HG02981 (cell line): Measurements from ENCODE around the gene KLHL3.
A peak's percentile ranks its signal among the peaks of the same experiment; 100 is the strongest.

Experiments used
- ATAC-seq: cut with Tn5 transposase; IDR thresholded peaks from one replicate; pipeline ENCODE4 v1.9.1; 2021; ENCODE audit warnings: mild to moderate bottlenecking, moderate library complexity; ENCODE audit not compliant: unreplicated experiment

The KLHL3 gene

DNA sequence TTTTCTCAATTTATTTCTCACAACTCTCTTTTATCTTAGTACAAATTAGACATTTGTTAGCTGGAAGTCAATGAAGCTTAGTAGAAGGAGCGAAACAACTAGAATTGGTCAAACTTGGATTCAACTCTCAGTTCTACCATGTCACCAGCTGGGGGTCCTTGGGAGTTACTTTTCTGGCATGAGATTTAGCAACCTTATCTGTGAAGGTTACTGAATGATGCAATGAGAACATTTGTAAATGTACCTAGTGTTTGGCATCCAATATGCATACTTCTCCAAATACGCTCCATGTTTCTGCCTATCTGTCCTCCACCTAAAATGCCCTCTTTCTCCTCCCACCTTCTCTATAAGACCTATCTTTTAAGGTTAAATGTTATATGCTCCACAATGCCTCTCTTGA lies 12.0 kb upstream of the KLHL3 start:
- no peak for ATAC-seq

DNA sequence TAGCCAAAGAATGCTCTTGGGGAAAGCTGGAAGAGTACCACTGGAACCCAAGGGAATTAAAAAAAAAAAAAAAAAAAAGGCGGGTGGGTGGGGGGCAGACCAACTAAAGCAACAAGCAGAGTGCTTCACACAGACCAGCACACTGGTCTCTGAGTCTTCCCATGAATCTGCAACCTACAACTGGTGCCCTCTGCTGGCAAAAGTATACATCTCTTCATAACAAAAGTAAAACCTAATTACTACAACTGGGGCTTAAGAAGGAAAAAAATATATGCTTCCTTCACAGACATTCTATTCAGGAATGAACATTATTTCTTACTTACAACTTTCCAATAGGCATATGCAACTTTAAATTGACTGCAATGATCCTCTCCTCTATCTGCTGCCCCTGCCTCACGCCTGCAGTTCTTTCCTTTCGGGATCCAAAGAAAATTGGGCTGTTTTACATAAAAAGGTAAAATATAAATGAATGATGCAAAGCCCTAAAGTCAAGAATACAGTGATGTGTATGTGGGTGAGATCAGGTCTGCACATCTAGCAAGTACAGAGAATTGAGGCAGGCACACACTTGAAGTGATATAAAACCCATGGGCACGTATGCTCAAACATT lies 7.2 kb upstream of the KLHL3 start:
- ATAC-seq: peak; percentile 64

DNA sequence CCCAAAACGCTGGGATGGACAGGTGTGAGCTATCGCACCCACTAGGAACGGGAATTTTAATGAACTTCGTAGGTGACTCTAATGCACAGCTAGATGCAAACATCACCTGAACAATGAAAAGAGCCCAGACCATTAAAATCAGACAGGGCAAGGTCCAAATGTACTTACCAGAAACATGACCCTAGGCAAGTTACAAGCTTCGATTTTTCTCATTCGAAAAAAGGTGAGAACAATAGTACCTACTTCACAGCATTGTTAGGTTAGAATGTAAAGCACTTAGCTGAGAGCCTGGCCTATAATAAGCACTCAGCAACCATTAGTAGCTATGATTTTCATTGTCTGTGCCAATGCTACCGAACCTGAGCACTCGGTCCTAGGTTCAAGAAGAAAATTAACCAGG lies 5.8 kb upstream of the KLHL3 start:
- no peak for ATAC-seq

DNA sequence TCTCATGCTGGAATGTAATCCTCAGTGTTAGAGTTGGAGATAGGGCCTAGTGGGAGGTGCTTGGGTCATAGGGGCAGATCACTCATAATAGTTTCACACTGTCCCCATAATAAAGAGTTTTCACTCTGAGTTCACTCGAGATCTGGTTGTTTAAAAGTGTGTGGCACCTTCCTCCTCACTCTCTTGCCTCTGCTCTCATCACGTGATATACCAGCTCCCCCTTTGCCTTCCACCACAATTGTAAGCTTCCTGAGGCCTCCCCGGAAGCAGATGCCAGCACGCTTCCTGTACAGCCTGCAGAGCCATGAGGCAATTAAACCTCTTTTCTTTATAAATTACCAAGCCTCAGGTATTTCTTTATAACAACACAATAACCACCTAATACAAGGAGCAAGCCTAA lies 3.8 kb upstream of the KLHL3 start:
- no peak for ATAC-seq

DNA sequence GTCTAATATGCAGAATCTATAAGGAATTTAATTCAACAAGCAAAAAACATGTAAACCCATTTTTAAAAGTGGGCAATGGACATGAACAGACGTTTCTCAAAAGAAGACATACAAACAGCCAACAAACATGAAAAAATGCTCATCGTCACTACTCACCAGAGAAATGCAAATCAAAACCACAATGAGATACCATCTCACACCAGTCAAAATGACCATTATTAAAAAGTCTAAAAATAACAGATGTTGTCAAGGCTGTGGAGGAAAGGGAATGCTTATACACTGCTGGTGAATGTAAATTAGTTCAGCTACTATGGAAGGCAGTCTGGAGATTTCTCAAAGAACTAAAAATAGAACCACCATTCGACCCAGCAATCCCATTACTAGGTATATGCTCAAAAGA lies 3.1 kb upstream of the KLHL3 start:
- no peak for ATAC-seq

DNA sequence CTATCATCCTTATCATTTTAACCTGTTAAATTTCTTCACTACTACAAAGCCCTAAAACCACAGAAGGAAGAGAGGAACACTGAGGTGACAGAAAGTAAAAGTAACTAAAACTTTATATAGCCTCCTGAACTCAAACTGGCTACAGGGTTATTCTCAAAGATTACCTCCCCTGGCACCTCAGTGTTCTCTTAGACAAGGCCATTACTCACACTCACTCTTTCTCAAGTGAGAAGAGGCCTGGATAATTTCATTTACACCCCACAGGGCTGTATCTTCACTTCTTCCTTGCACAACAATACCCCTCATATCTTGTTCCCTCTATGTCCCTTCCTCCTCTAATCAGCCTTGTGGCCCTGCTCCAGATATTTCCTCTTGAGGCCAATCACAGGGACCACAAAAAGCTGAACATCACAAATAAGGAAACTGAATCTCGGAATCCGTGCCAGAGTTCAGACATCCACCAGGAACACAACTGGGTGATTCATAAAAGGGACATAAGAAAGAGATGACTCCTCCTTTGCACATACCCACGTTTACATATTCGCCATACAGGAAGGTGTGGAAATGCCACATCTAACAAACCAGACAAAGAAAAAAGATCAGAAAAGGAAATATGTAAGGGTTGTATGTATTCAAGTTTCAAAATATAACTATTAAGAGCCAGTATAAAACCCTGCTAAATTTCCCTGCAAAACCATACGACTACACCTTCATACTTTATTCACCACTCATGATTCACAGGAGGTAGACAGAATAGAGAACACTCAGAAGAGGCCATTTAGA lies 1.7 kb upstream of the KLHL3 start:
- ATAC-seq: no peak

DNA sequence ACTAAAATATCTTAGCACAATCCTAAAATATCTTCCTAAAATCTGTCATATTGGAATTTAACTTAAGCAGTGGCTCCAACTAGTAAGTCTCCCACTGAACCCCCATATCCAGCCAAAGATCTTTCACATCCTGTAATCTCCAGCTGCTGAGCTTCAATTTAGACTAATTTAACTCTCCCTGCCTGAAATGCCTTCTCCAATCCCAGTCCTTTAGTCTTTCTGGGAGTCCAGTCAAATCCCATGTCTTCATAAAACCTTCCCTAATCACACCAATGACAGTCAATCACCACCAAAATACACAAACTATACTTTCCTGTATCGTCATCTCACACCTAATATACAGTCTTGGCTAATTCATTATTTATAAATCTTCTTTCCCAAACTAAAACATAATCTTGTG lies 607 bp upstream of the KLHL3 start:
- no peak for ATAC-seq

DNA sequence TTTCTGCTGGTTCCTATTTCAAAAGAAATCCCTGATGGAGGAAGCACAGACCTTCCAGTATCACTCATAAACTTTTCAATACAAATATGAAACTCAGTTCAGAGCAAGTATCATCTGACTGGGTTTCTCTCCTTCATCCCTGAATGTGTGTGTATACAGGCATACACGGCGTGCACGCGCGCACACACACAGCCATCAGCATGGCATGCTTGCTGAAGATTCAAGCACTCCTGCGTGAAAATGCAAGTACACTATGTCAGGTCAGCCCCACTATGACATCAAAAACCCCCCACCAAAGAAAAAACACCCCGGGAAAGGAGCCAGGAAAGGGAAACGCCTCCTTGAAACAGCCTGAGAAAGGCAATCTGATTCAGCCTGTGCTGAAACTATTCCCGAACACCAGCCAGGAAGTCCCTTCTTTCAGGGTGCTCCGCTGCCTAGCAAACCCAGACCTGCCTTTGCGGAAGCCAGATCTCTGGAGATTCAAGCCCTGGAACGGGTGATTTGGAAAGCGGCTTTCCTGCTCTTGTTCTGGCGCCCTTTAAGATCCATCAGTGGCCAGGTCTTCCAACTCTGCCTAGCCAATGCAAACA lies 831 bp downstream of the KLHL3 start:
- ATAC-seq: peak; percentile 23

DNA sequence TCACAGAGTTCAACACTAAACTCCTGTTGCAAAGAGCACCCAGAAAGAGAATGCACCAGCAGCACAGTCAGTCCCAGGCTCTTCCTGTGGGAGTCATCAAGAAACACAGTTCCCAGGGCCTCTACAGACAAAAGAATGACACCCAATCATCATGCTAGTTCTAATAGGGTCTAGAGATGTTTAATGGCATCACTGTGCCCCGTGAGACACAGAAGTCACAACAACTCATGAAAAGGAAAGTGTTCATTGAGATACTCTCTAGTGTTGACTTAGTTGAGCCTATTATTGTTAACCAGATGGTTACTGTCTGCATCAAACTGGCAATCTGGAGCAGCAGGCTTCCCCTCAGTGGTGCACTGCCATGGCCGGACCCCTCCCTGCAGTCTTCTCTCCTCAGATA lies 1.6 kb downstream of the KLHL3 start:
- no peak for ATAC-seq

DNA sequence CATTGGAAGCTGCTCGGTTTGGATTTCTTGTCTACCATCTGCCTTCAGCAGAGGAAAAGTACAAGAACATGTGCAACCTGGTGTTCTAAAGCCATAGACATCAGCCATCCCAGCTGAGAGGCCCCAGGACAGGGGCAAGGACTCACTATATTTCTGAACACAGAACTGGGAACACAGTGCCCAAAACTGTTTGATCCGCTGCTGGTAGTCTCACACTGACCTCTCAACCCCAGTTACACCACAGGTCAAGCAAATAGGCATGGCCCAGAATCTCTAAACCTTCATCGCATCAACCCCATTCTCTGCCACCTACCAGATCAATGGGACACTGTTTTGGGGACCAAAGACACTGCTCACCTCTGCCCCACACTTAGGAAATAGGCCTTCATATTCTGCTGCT lies 2.0 kb downstream of the KLHL3 start:
- no peak for ATAC-seq

DNA sequence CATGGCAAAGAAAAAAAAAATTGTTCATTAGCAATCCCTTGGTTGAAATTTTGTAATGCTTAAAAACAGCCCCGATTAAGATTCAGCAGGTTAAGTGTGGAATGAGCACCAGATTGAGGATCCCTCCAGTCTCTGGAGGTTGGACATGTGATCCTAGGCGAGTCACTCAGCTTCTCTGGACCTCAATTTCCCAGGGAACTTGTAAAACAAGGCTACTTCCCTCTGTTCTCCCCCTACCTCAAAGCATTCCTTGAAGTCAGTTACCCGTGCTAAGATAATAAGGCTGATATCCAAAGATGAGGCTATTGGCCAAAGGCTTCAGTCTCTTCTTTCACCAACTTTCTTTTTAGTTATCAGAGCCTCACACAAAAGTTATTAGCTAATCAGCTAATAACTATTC lies 2.9 kb downstream of the KLHL3 start:
- no peak for ATAC-seq

DNA sequence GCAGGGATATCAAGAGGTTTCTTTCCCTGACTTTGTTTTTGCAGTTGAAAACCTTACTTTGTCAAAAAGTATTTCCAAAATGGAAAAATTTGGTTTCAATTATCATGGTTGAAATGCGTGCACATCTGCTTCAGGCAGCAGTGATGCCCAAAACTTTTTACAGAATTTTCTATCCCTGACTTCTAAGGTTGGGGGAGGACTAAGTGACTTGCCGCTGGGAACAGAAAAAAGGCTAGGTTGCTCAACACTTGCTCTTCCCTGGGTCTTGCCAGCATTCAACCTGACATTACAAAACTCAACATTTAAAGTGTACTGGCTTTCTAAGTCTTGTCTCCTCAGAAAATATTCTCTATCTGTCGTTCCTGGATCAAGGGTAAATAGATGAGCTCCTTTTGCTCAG lies 4.7 kb downstream of the KLHL3 start:
- no peak for ATAC-seq

DNA sequence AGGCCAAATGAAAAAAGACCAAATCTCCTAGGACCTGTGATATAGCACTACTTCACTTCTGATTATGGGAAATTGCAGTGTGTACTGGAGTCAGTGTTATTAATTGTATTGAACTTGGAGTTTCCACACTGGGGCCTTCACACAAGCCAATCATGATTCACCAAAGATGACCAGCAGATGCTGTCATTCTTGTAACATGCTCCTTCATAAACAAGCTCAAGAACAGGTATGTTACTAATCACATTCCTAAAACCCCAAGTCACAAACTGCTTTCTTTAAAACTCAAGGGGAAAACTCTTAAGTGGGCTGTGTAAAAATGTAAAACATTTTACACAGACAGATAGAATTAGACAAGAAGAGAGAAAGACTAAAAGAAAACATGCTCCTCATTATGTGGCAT lies 5.6 kb downstream of the KLHL3 start:
- ATAC-seq: no peak

DNA sequence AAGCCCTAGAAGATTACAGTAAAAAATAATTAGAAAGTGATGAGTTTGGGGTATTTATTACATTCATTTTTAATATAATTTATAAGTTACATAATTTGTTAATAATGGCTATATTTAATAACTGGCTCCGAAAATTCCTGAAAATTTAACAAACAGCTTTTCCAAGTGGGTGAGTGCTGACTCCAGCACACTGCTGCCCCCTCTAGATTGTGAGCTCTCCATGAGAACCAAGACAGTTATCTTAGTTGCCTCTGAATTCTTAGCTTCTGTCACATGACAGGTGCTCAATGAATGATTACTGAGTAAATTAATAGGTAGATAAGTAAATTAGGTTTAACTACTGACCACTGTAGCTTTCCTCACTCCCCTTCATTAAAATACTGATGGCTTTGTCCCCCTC lies 7.8 kb downstream of the KLHL3 start:
- ATAC-seq: no peak

DNA sequence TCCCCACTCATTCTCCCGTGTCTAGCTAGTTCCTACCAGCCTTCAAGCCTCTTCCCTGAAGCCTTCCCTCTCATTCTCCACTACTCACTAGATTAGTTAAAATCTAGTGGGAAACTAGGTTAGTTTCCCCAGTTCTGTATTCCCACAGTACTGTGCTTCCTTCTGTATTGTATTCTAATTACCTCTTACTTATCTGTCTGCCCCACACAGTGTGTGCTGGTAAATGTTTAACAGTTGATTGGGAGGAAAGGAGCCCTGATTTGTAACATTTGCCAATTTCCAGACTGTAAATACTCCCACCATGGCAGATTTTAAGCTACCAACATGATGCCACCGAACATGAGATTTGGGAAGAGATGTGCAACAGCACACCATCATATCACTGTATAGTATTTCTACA lies 8.3 kb downstream of the KLHL3 start:
- ATAC-seq: no peak

DNA sequence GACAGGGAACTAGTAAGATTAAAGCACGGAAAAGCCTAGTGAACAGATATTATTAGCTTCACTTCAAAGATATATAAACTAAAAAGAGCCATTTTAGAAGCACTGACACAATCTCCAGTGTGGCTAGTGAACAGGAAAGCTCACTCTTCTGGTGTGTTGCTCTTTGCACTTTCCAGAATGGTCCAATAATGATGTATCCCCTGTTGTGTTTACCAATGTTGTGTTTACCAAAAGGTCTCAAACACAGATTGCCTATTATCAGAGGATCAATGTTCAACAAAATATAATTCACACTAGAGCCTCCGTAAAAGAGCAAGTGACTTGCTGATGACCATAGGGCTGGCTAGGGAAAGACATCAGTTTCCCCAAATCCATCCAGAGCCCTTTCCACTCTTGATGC lies 11.6 kb downstream of the KLHL3 start:
- no peak for ATAC-seq

DNA sequence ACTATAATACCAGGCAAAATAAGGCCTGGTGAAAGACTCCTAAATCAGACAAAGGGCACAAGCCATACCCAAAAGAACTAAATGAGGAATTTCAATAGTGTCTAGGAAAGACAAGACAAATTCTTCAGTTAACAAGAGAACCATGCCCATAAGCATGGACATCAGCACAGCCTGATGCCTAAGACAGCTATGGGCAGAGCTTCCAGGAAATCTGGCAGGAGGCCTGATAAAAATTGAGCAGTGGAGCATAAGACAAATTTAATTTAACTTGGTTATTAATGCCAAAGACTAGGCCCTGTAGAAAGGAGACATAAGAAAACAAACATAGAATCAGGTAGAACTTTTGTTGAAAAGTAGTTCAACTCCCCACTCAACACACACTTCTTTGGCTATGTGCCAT lies 17.3 kb downstream of the KLHL3 start:
- ATAC-seq: no peak

DNA sequence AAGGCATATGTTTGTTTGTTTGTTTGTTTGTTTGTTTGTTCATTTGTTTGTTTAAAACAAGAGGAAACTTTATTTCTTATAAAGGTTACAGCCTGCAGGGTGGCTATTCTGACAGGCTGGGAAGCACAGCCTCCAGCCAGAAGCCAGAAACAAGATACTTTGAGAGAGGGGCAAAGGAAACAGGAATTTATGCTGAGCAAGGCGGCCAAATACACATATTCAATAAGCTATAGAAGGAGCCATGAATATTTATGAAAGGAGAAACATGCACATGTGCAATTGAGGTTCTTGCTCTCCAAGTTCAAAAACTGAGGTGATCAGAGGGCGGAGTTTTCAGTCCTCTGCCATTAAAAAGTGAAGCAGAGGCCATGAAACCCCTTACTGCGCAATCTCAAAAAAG lies 19.6 kb downstream of the KLHL3 start:
- ATAC-seq: no peak

DNA sequence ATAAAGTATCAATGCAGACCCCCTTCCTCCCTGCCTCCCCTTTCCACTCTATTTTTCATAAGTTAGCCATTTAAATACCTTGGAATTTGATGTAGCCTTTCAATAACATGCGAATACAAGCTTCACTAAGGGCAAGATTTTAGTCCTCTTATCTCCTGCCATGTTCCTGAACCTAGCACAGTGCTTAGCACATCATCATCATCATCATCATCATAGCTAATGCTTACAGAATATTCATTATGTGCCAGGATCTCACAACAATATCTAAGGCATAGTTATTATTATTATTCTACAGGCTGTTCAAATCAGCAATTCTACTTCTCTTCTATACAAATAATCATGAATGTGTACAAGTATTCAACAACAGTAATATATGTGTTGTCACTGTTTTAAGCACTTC lies 20.4 kb downstream of the KLHL3 start:
- no peak for ATAC-seq

DNA sequence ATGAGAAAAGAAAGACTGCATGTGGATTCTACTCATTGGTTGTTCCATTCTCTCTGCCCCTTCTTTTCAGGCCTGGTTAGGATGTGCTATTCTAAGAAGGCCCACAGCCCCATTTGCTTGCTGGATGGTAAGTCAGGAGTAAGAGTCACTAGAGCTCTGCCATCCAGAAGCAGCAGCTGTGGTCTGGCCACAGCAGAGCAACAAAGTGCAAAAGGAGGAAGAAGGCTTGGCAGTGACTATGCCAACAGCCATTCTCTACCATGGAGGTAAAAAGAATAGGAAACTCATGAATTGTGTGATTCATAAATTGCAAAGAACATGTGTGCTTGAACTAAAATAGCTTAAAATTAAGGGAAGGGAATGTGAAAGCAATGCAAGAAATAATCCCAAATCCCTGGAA lies 20.9 kb downstream of the KLHL3 start:
- no peak for ATAC-seq

DNA sequence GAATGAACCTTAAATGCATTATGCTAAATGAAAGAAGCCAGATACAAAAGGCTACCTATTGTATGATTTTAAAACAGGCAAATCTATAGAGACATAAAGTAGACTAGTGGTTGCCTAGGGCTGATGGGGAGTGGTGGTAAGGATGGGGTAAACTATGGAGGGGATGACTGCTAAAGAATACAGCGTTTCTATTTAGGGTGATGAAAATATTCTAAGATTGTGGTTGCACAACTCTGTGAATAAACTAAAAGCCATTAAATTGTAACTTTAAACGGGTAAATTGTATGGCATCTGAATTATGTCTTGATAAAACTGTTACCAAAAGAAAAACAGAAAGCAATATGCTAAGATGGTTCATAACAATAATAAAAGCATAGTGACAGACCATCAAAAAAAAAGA lies 21.4 kb downstream of the KLHL3 start:
- no peak for ATAC-seq

DNA sequence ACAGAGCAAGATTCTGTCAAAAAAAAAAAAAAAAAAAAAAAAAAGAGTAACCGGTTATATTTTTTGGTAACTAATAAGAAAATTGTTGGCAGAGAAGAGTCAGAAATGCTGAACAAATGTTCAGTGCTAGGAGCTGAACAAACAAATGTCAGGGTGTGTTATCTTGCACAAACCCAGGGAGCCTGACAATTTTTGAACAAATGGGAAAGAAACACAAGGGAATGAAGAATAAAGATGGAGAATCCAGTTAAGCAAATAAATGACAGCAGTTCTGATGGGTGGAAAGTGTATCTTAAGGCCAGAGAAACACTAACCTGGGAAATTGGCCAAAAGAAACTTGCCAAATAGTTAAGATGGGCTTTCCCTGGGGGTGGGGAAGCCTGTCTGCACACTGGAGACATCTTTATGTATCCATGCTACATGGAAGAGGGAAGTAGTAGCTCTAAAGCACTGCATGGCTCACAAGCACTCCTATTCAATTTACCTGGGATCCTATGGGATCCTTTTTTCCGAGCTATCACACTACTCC lies 23.7 kb downstream of the KLHL3 start:
- ATAC-seq: no peak
